Fibroblast of lung (primary cell): ENCODE results near the gene SMIM20.

Experiments
- EZH2 ChIP-seq: IDR thresholded peaks from 2 replicates; pipeline ENCODE4 v1.5.1; 2012; ENCODE audit warnings: low read length, control low read depth, mild to moderate bottlenecking; ENCODE audit errors: missing control alignments
- TF ChIP-seq, protein P1 (sequence below), 2 donors: IDR thresholded peaks in 1 of 2; conservative IDR thresholded peaks in 1 of 2; 1 replicate in 1 of 2; 2 replicates in 1 of 2; pipeline ENCODE4 v1.5.1; 2011 to 2012; ENCODE audit warnings: low read length in 2 of 2, control low read depth in 1 of 2, inconsistent platforms in 1 of 2, low read depth in 1 of 2, mild to moderate bottlenecking in 1 of 2

DNA sequence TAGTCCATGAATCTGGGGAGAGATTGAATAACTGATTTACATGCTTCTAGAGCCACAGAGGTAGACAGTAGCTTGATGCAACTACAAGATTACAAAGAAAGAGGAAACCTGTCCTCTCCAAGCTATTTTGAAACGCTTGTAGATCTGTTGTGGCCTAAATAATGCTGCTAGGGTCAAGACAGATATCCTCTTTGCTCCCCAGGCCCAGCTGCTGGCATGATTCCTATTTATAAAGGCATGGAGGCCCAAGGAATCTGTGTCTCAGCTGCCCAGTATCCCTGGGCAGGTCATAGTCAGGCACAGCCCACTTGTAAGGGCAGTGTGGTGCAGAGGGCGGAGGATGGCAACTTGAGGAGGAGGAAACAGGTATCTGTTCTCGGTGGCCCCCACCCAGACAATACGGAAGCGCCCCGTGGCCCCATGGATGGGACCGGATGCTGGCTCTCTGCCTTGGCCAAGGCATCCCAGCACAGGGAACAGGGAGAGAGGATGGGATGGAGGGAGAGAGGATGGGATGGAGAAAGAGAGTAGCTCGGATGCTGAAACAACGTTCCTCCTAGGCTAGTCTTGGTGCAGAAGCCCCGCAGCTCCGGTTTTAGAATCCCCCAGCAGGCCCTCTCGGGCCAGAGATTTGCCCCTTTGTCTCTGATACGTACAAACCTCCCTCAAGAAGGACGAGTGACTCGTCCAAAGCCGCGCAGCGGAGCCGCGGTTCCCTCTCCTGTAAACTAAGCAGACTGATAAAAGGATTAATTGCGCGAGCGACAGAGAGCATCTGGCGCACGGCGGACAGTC, 767 bp upstream of the SMIM20 start:
- TF ChIP-seq, protein P1, sequence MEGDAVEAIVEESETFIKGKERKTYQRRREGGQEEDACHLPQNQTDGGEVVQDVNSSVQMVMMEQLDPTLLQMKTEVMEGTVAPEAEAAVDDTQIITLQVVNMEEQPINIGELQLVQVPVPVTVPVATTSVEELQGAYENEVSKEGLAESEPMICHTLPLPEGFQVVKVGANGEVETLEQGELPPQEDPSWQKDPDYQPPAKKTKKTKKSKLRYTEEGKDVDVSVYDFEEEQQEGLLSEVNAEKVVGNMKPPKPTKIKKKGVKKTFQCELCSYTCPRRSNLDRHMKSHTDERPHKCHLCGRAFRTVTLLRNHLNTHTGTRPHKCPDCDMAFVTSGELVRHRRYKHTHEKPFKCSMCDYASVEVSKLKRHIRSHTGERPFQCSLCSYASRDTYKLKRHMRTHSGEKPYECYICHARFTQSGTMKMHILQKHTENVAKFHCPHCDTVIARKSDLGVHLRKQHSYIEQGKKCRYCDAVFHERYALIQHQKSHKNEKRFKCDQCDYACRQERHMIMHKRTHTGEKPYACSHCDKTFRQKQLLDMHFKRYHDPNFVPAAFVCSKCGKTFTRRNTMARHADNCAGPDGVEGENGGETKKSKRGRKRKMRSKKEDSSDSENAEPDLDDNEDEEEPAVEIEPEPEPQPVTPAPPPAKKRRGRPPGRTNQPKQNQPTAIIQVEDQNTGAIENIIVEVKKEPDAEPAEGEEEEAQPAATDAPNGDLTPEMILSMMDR (conservative IDR thresholded peaks at IDR 0.05 in 1 of 2, IDR thresholded peaks at IDR 0.05 in 1 of 2; ENCODE audit: low read depth in 1 of 2, low read length in 2 of 2), result no peak
- no peak for TF ChIP-seq EZH2
